ENCODE measurements around the gene RNF222.
"Not testable (repeated sequence)": the region's sequence is repeated elsewhere in the genome, so short reads cannot be mapped to it uniquely, and the experiment has no call there.

The RNF222 gene

GRCh38 chr17:8380049-8380448 is 17.6 kb downstream of the RNF222 start:
- DNase-seq (ENCODE audit: low spot score) = no peak

DNA sequence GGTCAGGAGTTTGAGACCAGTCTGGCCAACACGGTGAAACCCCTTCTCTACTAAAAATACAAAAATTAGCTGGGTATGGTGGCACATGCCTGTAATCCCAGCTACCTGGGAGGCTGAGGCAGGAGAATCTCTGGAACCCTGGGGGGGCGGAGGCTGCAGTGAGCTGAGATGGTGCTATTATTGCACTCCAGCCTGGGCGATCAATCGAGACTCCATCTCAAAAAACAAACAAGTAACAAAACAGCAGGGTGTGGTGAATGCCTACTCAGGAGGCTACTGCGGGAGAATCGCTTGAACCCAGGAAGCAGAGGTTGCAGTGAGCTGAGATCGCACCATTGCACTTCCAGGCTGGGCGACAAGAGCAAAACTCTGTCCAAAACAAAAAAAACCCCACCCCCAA is 19.5 kb downstream of the RNF222 start:
- not testable (repeated sequence) for DNase-seq (ENCODE audit: low spot score)

GRCh38 chr17:8377422-8377821 is 20.2 kb downstream of the RNF222 start:
- no peak for DNase-seq (ENCODE audit: low spot score)

DNA sequence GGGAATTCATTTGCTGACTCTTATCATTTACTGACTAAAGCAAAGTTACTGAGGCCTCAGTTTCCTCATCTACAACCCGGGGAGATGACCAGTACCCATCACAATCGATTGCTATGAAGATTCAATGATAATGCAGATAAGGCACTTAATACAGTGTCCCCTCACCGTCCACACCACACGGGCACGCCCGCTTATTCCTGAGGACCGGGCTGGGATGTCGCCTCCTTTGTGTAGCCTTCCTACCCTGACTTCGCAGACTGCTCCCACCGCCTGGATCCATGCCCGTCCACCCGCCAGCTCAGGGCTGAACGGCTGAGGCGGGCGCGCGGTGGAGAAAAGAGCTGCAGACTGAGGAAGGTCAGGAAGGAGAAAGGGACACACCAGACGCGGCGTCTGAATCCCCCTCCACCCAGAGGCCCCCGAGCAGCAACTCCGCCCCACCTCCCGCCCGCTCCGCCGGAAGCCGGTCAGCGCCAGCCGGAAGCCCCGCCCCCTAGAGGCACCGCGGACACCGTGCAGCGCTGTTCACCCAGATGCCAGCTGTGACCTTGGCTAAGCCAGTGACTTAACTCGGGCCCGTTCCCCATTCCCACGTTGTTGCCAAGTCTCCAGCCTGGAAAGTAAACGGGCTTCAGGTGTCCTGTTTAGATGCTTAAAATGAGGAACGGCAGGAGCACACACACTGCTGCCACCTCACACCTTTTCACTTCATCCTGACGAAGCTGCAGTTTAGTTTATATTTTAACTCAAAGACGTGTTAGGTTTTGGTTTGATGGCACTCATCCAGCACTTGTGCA is 21.2 kb downstream of the RNF222 start, which contains the start of gene KRABD2:
KRABD2 (minus strand) TSS at position 434 of the 797 bp plus-strand sequence.
- DNase-seq (ENCODE audit: low spot score) = peak; percentile 98

- DNase-seq (ENCODE audit: low spot score) = no peak
Measured at GRCh38 chr17:8375738-8376259, 21.8 kb downstream of the RNF222 start.

DNA sequence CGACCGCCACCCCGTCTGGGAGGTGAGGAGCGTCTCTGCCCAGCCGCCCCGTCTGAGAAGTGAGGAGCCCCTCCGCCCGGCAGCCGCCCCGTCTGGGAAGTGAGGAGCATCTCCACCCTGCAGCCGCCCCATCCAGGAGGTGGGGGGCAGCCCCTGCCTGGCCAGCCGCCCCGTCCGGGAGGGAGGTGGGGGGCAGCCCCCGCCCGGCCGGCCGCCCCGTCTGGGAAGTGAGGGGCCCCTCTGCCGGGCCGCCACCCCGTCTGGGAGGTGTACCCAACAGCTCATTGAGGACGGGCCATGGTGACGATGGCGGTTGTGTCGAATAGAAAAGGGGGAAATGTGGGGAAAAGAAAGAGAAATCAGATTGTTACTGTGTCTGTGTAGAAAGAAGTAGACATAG is 23.8 kb downstream of the RNF222 start:
- DNase-seq (ENCODE audit: low spot score) = not testable (repeated sequence)

GRCh38 chr17:8372422-8372821 is 25.2 kb downstream of the RNF222 start:
- no peak for DNase-seq (ENCODE audit: low spot score)

DNA sequence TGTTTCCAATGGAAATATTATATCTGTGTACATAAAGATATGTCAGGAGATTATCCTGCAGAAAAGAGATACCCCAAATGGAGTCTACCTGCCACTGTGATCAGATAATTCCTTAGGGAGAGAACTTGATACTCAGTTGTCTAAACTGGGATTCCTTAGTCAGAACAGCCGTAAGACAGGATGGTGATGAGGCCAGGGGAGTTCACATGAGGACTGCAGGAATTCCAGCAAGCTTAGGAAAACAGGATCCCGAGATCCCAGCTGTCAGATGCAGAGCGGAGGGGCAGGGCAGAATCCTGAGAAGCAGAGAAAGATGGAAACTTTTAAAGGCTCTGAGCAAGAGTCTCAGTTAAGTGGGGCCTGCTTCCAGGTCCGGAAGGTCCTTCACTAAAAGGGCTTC is 25.8 kb downstream of the RNF222 start:
- DNase-seq (ENCODE audit: low spot score) = no peak

DNA sequence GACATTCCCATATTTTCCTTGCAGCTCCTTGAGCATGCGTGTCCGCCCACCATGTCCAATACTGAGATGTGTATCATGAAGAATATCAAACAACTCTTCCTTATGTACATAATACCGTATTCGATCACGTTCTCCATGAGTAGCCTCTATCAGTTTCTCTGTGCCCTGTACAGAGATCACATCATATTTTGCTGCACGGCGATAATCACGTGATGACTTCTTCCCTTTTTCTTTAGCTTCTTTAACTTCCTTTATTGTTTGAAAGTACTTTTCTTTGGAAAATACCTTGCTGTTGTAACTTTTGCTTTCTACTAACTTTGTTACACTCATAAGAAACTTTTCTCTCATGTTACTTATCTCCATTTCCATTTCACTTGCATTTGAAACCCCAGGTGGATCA is 27.7 kb downstream of the RNF222 start:
- DNase-seq (ENCODE audit: low spot score) = no peak

DNA sequence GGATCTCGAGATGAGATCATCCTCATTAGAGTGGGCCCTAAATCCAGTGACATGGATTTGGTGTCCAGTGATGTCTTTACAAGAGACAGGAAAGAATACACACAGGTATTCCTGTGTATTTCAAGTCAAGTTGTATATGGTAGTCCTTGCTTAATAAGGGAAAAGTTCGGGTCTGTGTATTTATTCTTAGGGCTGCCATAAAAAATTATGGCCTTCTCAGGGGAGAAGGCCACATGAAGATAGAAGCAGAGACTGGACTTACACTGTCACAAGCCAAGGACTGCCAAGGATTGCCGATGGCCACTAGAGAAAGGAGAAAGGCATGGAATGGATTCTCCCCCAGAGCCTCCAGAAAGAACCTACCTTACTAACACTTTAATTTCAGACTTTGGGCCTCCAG is 29.4 kb downstream of the RNF222 start:
- no peak for DNase-seq (ENCODE audit: low spot score)

- DNase-seq (ENCODE audit: low spot score) = no peak
Measured at GRCh38 chr17:8366231-8366630, 31.4 kb downstream of the RNF222 start.

DNA sequence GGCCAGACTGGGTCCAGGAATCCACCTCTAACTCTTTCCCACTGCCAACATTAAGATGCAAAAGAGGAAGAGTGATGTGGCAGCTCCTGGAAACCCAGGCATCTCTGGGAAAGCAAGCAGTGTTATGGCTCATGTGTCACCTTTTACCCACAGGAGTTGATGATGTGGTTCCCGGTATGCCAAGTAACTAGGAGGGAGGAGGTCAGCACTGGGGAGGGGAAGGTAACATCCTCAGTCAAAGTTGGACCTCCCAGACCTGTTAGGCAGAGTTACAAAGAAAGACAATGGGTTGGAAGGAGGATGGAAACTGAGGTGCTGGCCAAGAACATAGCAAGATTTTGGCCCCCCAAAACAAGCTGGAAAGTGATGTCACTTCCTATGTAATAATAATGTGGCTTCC is 32.5 kb downstream of the RNF222 start:
- DNase-seq (ENCODE audit: low spot score) = no peak

DNA sequence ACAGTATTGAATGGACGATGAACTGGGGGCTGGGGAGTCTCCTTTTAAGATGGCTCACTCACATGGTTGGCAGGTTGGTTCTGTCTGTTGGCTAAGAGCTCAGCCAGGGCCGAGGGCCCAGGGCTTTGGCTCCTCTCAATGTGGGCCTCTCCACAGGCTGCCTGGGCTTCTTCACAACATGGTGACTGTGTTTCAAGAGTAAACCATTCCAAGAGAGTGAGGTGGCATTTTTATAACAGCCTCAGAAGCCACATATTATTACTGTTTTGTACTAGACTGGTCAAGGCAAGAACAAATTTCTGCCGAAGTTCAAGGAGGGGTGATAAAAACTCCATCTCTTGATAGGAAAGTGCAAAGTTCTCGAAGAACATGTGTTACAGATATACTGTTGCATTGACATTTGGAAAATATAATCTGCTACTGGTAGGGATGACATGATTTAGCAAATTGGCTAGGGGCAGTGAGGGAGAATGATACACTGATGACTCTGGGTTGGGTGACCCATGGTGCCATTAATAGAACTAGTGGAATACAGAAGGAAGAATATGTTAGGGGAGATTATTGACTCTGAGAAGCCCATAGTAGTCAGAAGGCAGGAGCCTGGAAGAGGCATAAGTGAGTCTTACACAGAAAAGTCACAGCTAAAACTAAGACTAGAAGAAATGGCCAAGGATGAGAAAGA is 34.8 kb downstream of the RNF222 start:
- no peak for DNase-seq (ENCODE audit: low spot score)

GRCh38 chr17:8360751-8361150 is 36.9 kb downstream of the RNF222 start:
- no peak for DNase-seq (ENCODE audit: low spot score)

DNA sequence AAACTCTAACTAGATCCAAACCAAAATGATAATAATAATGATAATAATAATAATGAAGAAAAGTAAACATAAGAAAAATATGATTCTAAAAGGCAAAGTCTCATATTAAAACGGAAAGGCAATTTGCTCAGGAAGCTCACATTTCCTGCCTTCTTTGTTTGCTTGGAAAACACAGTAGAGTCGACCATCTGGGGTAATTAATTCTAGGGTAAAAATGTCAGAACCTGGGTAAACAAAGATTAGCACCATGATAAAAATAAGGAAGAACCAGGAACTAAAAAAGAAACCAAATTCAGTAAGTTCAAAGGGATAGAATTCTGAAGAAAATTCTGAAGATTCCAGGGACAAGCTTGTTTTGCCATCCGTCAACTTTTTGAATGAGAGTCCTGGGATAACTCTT is 37.4 kb downstream of the RNF222 start:
- DNase-seq (ENCODE audit: low spot score) = no peak

GRCh38 chr17:8359769-8360168 is 37.9 kb downstream of the RNF222 start:
- DNase-seq (ENCODE audit: low spot score) = no peak

- no peak for DNase-seq (ENCODE audit: low spot score)
Measured at GRCh38 chr17:8357910-8358309, 39.7 kb downstream of the RNF222 start.

DNA sequence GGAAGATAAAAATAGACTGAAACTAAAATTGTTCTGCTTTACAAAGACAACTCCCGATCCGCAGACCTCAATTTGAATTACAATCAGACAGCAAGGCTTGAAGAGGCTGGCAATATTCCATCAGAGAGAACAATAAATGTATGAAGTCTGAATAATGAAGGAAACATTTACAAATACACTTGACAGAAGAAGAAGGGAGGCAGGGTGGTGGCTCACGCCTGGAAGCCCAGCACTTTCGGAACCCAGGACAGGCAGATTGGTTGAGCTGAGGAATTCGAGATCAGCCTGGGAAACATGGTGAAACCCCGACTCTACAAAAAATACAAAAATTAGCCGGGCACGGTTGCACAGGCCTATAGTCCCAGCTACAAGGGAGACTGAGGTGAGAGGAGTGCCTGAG is 43.4 kb downstream of the RNF222 start:
- no peak for DNase-seq (ENCODE audit: low spot score)

DNA sequence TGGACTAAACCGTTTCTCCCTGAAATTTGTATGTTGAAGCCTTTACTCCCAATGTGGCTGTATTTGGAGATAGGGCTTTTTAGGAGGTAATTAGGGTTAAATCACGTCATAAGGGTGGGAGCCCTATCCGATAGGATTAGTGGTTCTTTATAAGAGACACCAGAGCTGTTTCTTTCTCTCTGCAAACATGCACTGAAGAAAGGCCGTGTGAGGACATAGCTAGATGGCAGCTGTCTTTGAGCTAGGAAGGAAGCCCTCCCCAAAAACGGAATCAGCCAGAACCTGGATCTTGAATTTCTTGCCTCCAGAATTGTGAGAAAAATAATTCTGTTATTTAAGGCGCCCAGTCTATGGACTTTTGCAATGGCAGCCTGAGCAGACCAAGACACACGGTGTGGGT is 43.9 kb downstream of the RNF222 start:
- DNase-seq (ENCODE audit: low spot score) = no peak

DNA sequence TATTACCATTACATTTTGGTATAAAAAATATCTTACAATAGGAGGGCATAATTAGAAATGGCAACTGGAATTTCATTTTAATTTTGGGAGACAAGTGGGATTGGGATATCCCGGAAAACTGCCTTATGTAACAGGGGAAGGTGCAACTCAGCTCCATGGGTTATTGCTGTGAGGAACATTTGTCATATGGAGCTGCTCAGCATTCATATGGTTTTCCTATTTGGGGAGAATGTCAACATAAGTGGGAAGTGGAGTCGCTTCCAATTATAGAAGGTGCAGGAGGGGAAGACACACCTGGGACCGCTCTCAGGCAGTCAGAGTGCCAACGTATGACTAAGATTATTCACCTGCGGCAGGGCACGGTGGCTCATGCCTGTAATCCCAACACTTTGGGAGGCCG is 47.3 kb downstream of the RNF222 start:
- DNase-seq (ENCODE audit: low spot score) = no peak

DNA sequence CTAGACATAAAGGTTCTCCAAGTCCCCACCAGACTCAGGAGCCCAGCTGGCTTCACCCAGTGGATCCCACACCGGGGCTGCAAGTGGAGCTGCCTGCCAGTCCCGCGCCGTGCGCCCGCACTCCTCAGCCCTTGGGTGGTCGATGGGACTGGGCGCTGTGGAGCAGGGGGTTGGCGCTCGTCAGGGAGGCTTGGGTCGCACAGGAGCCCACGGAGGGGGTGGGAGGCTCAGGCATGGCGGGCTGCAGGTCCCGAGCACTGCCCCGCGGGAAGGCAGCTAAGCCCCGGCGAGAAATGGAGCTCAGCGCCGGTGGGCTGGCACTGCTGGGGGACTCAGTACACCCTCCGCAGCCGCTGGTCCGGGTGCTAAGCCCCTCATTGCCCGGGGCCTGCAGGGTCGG is 50.6 kb downstream of the RNF222 start:
- DNase-seq (ENCODE audit: low spot score) = not testable (repeated sequence)

DNA sequence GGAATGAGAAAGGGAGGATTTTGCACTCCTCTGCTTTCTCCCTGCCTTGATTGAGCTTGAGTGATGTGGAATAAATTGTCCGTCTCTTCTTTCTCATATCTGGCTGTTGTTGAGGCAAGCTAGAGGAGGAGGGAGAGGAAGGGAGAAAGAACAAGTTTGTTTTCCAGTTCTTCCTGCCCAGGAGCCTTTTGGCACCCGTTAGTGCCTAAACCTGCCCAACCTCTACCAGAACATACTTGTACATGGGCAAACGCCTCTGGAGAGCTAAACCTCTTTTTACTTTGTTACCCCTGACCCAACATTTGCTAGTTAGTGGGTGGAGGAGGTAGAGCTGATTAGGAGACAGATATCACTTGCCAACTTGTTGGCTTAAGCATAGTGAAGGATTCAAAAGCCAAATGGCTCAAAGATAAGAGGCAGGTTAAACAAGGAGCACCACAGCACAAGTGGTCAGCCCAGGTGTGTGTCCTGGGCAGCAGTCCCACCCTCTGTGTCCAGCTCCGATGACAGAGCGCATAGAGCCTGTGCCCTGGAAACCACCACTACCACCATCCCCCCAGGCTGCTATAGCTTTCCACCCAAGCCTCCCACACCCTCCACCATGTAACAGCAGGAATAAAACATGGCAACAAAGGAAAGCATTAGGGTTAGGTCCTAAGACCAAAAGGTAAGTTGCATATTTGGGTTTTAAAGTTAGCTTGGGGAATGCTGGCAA is 51.5 kb downstream of the RNF222 start:
- DNase-seq (ENCODE audit: low spot score) = no peak
